ENCODE data around the gene HIPK2.

DNA sequence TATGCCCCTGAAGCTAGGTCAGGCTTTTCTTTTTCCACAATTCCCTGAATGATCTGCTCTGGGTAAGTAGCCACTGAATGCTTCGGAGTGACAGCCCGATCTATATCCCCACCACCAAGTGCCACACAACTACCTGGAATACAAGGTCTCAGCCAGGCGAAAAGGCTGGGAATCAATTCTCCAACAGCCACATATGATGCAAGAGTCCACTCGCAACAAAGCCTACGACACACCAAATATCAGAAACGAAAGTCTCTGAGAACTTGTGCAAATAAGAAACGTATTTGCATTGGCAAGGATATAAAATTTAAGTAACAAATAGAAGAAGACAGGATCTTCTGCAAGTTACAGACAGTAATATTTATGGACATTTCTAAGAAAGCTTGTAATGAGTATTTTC, 5.7 kb downstream of the HIPK2 start:
- TF ChIP-seq EZH2 (IDR thresholded peaks at IDR 0.05) = no peak
- TF ChIP-seq POLR2AphosphoS5 (IDR thresholded peaks at IDR 0.05; ENCODE audit: borderline replicate concordance, low read depth, low read length) = no peak
- TF ChIP-seq FOXP2 (optimal IDR thresholded peaks at IDR 0.05; ENCODE audit: control extremely low read depth, extremely low read length, insufficient read depth) = no peak
